CD4-positive, alpha-beta T cell treated with Interleukin-17A for 4 hours (primary cell): Measurements from ENCODE around the gene CD276.
"Not testable (repeated sequence)": the region's sequence is repeated elsewhere in the genome, so short reads cannot be mapped to it uniquely, and the experiment has no call there.

Experiments
- DNase-seq: peaks from one replicate; pipeline ENCODE4 v3.0.0-alpha.2; 2020; ENCODE audit warnings: mixed read lengths

Gene CD276

DNA sequence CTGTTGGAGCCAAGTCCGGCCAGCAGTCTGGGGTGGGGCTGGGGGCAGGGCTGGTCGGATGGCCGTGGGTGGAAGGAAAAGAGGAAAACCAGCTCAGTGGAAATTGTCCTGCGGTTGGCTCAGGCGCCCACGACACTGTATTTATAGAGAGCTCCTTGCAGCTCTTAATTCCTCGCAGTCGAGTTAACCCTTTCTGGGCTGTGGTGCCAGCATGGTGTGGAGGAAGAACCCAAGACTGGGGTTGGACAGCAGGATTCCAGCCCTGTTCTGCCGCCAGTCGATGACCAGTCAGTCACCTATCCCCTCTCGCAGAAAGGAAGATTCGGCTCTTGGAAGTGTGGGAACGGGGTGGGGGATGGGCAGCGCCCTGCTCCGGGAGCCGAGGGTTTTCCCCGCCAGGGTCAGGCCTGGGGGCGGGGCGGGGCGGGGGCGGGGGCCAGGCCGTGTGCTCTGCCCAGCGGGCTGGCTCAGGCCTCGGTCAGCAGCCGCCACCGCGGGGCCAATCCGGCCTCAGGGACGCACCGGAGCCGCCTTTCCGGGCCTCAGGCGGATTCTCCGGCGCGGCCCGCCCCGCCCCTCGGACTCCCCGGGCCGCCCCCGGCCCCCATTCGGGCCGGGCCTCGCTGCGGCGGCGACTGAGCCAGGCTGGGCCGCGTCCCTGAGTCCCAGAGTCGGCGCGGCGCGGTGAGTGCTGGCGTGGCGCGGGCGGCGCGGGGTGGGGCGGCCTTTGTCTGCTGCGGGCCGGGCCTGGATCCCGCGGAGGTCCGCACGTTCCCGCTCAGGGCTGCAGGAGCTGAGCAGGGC, at the start of gene CD276:
CD276 (plus strand) TSS at position 607 of the 804 bp plus-strand sequence. CDS start 15,257 bp downstream, outside the sequence.
- DNase-seq, result peak; percentile 12

DNA sequence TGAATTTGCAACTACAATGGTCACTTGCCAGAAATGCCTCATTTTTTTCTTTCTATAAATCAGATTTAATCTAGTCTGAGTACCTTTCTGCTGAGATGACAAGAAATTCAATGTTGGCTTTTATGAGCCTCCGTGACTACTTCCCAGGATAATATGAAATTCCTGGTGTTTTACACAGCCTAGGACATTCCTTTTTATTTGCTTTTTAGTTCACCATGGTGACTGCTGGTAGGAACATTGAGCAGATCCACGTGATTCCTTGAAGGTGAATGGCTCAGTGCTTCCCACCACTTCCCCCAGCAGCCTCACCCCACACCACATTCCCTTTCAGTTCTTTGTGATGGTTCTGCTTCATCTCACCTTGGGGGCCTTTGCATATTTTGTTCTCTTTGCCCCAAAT, 46.7 kb upstream of the CD276 start:
- DNase-seq, result no peak

DNA sequence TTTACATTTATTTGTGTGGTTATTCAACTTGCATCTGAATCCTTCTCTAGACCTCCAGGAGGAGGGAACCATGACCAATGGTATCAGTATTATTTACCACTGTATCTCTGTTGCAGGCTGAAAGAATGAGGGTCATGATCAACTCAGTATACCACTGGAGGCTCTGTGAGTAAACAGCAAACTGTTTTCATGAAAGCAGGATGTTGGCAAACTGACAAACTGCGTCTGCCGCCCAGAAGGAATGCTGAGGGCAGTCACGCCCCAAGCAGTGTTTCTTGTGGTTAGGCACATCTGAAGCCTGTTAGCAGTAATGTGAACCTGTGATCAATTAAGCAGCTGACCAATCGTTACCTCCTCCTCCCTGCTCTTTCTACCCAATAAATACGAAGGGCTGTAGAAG, 44.7 kb upstream of the CD276 start:
- not testable (repeated sequence) for DNase-seq

DNA sequence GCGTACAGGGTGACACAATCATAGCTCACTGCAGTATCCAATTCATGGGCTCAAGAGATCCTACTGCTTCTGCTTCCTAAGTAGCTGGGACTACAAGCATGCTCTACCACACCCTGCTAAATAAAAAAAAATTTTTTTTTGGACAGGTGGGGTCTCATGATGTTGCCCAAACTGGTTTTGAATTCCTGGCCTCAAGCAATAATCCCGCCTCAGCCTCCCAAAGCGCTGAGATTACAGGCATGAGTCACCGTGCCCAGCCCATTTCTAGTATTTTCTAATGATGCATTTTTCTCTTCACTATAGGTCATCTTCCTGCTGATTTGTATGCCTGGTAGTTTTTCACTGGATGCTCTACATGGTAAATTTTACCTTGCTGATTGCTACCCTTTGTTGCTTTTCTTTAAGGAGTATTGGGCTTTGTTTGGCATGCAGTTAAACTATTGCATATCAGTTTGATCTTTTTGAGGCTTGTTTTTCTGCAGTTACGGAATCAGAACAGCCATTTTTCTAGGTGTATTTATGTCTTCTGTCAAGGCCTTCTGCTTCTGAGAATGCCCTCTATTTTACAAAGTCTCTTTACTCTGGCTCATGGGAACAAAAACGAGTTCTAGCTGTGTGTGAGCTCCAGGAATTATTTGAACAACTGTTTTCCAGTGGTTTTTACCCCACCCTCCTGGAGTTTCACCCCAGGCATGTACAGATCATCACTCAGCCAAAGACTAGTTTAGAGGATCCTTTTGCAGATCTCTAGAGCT, 36.7 kb upstream of the CD276 start:
- no peak for DNase-seq

DNA sequence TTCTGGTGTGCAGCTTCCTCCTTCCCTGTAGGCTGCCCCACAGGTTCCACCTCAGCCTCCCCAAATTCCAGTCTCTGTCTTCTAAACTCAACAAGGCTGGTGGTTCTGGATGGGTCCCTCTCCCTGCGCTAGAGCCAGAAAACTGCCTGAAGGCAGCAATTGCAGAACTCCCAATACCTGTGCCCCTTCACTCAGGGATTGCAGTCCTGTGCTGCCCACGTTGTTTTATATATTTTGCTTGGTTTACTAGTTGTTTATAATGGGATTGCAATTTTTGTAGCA, 36.2 kb upstream of the CD276 start:
- no peak for DNase-seq

DNA sequence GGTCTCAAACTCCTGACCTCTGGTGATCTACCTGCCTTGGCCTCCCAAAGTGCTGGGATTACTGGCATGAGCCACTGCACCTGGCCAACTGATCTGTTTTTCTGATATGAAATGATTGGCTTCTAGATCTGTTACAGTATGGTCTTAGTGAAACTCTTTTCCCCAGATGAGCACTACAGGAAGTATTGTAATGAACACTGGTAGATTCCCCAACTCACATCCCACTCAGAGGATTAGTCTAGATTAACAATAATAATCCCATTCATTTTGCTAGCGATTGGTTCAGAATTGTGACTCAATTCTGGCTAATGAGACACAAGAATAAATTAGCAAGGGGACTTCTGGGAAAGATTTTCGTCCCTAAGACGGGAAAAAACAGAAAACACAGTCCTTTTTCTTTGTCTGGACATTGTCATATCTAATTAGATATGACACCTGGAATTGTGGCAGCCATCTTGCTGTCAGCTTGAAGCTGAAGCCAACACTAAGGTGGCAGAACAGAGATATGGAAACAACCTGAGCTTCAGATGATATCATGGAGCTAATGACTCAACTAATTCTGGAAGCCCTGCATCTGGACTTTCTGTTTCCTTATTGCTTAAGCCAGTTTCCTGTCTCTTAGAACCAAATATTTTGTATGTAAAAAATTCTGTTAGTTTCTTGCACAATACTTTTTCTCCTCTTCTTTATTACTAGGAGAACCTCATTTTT, 33.6 kb upstream of the CD276 start:
- DNase-seq, result no peak

DNA sequence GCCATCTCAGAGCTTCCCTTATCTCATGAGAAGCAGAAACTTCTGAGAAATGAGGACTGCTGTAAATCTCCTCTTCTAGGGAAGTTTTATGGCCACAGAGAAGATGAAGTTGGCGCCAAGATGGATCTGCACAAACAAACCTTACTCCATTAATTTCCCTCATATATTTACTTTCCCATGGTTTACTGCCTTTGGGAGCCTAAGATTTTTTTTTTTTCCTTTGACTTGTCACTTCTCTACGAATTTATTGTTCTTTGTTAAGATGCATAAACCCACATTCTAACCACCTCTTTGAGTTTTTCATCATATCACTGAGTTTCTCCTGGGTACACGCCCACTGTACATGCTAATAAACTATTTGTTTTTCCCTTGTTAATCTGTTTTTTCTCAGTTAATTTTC, 29.5 kb upstream of the CD276 start:
- no peak for DNase-seq

DNA sequence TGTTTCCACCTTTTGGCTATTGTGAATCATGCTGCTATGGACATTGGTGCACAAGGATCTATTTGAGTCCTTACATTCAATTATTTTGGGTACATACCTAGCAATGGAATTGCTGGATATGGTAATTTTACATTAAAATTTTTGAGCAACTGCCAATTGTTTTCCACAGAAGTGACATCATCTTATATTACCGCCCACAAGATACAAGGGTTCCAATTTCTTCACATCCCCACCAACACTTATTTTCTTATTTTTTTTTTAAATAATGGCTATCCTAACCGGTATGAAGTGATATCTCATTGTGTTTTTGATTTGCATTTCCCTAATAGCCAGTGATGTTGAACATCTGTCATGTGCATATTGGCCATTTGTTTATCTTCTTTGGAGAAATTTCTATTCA, 28.5 kb upstream of the CD276 start:
- no peak for DNase-seq

DNA sequence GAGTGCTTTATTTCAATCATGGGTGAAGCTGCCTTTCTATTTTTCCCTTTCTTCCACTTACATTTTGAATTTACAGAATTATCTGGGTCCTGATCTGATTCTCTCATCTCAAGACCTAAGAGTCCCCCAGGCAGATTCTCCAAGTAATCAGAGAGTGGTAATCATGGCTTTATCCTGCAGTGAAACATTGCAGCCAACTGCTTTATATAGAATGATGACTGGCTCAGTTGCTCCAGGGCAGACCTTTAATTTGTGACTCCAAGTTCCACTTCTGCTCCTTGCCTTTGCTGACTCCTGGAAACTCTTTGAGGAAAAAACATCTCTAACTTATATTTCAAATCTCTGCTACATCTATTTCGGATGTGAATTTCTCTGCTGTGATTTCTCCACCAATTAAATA, 25.5 kb upstream of the CD276 start:
- no peak for DNase-seq

DNA sequence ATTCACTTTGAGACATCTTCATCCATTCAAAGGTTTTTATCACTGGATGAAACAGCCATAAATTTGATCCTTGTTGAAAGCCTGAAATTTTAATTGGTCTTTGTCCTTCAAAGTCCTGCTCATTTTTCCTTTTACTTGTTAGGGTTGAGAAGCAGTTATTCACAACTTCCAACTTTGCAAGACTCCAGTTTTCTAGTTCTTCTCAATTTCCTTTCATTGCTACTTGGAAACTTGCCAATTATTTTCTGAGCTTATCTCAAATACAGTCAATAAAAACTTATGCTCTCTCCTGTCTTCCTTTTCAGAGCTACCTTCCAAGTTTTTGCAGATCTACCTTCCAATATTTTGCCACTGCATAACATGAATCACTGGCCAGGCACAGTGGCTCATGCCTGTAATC, 23.7 kb upstream of the CD276 start:
- DNase-seq, result no peak

DNA sequence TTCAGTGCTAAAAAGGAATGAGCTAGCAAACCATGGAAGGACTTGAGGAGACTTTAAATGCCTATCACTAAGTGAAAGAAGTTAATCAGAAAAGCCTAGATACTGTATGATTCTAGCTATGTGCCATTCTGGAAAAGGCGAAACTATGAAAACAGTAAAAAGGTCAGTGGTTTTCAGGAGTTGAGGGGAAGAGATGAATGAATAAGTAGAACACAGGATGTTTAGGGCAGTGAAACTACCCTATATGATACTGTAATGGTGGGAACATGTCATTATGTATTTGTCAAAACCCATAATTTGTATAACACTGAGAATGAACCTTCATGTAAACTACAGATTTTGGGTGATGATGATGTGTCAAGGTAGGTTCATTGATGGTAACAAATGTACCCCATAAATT, 9.6 kb upstream of the CD276 start:
- DNase-seq, result no peak

DNA sequence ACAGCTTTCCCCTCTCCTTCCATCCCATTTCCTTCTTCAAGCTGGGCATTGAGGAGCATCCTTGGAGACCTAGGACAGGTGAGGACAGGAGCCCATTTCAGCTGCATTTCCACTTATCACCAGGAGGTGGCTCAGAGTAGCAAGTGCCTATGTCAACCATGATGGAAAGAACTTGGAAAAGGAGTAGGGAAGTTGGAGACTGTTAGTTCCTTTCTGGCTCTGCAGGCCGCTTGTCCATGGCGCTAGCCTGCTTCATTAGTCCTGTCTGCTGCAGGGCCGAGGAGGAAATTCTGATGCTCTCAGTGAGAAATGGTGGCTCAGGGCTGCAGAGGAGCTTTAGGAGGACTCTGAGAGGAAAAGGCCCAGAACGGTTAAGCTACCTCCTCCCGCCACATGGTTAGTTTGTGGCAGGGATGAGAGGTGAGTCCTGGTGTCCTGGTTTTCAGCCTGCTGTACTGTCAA, 7.0 kb upstream of the CD276 start:
- peak; percentile 62 for DNase-seq

DNA sequence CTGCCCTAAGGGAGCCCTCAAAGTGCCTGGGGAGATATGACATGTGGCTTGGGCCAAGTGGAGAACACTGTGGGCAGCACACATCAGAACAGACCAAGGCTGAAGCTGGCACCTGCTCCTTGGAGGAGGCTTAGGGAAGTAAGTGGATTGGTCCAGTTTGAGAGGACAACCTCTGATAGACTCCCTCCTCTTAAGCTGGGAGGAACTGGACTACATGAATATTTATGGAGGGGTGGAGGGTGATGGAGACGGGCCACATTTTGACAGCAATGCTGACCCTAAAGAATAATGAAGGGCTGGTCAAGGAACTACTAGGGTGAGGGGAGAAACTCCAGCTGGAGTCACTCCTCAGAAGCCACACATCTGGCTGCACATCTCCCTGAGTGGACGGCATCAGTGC, 6.5 kb upstream of the CD276 start:
- no peak for DNase-seq

DNA sequence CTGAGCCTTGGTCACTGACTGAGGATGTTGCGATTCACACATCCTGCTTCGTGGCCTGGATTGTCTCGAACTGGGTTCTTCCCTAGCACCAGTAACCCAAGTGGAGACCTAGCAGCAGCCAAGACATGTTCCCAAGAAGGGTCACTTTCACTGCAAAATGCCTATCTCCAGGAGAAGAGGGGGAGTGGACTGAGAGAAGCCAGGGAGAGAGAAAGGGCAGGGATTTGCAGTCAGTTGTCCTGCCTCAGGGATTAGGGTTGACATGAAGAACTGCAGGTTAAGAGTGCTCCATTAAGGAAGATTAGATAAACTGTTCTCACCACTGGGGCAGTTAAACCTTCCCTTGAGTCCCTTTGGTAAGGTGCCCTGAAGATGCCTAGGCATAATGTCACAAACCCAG, 5.7 kb upstream of the CD276 start:
- DNase-seq, result no peak

DNA sequence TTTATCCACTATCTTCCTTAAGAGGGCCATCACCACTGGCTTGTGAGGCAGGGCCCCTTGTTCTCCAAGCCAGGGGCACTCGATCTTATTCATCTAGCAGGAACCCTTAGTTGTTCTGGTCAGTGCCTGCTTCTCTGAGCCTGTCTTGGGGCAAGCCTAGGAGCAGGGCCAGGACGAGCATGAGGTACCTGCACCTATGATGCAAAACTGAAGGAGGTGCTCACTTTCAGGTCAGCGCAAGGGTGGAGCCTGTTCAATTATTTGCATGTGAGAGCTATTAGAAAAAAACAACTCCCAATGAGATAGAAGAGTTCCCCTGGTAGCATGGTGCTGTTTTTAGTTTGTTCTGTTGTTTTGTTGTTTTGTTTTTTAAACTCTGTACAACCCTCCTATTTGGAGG, 5.0 kb upstream of the CD276 start:
- DNase-seq, result no peak

DNA sequence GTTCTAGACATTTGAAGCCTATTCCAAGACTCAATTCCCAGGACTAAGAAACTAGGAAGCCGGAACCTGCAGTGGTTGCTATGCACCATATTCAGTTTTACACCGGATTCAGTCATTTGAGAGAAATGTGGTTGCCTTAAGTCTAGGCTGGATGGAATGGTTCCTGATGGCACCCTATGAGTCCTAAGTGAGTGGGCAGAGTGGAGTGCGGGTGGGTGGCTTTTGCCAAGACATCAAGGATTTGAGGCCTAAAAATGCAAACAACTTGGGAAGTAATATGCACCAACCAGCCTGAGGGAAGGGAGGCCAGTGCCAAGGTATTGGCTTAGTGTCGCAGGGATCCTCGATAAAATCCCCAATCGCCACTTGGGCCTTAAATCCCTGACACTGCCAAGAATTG, 4.2 kb upstream of the CD276 start:
- no peak for DNase-seq

DNA sequence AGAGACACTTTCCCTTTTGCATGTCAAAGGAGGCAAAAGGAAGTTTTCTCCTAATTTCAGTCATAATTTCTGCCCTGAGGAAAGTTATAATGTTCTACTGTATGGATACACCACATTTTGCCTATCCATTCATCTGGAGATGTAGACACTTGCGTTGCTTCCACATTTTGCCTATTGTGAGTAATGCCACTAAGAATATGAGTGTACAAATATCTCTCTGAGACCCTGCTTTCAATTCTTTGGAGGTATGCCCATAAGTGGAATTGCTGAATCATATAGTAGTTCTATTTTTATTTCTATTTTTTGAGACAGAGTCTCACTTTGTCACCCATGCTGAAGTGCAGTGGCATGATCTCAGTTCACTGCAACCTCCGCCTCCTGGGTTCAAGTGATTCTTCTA, 3.6 kb upstream of the CD276 start:
- no peak for DNase-seq

DNA sequence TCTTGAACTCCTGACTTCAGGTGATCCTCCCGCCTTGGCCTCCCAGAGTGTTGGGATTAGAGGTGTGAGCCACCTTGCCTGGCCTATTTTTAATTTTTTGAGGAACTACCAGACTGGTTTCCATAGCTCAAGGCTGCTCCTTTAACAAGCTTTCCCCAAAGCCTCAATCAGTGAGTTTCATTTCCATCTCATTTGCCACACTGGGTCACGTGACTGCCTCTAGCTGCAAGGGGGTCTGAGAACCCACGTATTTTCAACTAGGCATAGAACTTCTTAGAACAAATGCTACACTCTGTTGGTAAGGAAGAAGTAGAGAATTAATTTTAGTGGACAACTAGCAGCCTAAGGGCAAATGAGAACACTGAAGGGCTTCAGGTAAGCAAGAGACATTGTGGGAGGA, 3.1 kb upstream of the CD276 start:
- no peak for DNase-seq

DNA sequence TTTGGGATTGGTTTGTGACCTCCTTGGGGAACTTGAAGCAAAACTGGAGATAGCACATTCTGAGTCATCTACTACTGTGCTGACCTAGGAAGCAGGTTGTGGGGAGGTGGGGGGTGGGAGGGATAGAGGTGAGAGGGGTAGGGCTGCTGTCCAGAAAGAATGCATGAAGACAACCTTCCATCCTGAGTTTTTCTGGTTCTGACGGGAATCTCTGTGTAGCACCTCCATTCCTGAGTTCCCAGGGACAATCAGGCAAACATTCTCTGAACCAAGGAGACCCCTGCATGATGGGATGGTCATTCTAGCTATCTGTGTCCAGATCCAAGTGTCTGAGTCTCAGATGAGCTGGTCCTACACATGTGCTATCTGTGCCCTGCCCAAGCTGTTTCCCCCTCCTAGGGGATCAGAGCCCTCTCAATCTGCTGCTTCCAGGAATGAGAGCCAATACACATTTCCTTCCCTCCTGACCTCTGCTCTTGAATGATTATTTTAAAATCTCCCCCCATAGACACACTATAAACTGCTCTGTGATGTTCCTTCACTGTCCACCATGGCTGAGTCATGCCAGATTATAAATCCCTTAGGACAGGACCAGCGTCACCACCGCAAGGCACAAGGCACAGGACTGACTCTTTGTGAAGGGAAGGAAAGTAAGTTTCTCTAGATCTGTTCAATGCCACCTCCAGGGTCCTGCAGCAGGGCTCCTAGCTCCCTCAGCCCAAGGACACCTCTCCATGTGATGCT, 2.2 kb upstream of the CD276 start:
- no peak for DNase-seq

DNA sequence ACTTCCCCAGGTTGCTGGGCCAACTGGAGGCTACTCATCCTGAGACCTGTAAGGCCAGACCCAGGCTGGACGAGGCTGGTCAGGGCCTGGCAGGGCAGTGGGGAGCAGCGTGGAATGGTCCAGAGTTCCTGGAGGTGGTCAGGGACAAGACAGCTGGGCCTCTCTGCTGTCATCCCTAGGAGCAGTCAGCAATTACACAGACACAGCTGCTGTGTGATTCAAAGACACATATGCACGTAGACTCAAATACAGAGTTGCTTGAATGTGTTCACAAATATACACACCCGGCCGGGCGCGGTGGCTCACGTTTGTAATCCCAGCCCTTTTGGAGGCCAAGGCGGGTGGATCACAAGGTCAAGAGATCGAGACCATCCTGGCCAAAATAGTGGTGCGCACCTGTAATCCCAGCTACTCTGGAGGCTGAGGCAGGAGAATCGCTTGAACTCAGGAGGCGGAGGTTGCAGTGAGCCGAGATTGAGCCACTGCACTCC, 1.5 kb upstream of the CD276 start:
- no peak for DNase-seq

DNA sequence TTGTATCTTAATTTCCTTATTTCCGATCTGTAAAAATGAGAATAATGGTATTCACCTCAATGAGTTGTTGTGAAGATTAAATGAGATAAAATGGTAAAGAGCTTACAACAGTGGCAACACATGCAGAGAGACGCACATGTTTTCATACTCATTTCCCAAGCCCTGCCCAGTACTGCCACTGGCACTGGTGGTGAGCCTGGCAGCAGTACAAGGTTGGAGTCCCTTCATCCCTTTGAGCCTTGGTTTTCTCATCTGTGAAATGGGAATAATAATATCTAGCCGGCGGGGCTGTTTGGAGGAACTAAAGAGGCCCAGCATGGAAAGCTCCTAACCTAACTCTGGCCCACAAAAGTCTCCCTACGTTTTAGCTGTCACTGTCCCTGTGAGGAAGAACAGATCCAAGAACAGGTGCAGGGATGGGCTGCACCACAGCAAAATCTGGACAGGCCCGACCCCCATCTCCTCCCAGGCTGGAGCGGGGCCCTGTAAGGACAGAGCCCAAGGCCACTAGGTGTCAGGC, 866 bp upstream of the CD276 start:
- no peak for DNase-seq

DNA sequence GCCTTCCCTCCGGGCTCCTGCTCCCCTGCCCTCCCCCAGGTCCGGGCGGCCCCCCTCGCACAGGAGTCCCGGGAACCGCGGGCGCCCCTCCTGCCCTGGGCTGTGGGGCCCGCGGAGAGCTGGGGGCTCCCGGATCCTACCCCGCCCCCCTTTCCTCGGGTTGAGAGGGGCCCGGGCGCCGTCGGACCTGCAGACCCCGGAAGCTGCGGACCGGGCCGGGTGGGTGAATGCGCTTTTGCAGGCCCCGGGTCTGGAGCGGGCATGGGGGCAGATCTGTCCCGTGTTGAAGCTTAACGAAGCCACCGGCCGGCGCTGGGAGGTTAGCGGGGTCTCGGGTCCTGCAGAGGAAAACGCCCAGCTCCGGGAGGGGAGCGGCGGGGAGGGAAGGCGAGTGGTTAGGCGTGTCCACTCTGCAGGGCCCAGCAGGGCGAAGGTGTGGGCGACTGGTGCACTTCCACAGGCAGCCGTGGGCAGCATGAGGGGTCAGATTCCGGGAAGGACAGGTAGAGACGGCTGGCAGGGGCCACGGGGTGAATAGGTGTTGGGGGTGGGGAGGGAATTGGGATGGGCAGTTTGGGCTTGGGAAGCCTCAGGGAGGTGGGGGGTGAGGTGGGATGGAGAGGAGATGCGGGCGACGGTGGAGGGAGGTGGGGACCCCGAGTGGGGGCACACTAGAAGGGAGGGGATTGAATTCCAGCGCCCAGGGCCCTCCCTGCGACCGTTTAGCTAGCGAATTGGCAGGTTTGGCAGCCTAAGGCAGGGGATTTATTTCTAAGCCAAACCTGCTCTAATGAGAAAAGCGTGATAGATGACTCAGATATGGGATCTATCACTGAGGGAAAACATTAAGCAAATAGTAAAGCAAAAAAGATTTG, 635 bp downstream of the CD276 start:
- peak; percentile 12 for DNase-seq
